ENCODE data around the gene ADCY1.

DNA sequence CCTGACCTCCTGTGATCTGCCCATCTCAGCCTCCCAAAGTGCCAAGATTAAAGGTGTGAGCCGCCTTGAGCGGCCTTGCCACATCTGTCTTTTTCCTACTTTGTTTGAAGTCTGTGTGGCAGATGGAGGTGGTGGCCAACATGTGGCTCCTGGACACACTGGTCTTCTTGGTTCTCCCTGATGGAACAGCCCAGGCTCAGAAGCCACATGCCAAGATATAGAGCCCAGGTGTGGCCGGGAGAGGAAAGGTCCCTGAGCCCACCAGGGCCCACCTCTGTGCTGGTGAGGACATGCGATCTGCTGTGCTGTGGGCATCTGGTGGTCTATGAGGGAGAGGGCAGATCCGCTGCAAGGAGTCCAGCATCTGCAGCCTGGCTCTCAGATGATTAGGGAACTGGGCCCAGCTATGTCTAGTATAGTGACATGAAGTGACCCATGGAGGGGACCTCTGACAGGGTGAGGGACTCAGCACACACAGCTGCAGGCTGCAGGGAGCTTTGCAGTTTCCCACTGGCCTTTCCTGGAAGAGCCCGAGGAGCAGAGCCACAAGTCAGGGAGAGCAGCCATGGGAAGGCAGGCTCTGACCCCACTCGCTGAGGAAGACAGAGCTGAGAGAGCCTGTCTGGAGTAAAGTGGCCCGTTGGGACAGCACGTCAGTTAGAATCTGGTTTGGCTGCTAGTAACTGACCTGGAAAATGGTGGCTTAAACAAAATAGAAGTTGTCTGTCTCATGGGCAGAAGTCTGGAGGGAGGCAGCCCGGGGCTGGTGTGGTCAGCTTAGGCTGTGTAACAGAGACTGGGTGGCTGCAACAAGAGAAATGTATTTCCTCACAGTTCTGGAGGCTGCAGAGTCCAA is 25.9 kb downstream of the ADCY1 start:
- TF ChIP-seq, protein P1, sequence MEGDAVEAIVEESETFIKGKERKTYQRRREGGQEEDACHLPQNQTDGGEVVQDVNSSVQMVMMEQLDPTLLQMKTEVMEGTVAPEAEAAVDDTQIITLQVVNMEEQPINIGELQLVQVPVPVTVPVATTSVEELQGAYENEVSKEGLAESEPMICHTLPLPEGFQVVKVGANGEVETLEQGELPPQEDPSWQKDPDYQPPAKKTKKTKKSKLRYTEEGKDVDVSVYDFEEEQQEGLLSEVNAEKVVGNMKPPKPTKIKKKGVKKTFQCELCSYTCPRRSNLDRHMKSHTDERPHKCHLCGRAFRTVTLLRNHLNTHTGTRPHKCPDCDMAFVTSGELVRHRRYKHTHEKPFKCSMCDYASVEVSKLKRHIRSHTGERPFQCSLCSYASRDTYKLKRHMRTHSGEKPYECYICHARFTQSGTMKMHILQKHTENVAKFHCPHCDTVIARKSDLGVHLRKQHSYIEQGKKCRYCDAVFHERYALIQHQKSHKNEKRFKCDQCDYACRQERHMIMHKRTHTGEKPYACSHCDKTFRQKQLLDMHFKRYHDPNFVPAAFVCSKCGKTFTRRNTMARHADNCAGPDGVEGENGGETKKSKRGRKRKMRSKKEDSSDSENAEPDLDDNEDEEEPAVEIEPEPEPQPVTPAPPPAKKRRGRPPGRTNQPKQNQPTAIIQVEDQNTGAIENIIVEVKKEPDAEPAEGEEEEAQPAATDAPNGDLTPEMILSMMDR (IDR thresholded peaks at IDR 0.05): no peak
- no peak for TF ChIP-seq POLR2A (IDR thresholded peaks at IDR 0.05)

Data from Peyer's patch (tissue), 4 donors.